Natural killer cell (primary cell): ENCODE measurements around the gene PALS2. TPM values are rescaled to one million over a fixed set of nuclear protein-coding genes. Genes with fewer than 3 reads are reported as not detected.

Experiments
- ATAC-seq, 3 donors: fragments of 150-1000 bp in 2 of 3; fragments of 200-7000 bp in 1 of 3; cut with Tn5 transposase; 1 replicate in 1 of 3; 2 replicates in 2 of 3; pipeline ENCODE4 v1.10.0; 2021; ENCODE audit warnings: mild to moderate bottlenecking in 2 of 3, moderate library complexity in 2 of 3
- DNase-seq, 2 donors: peaks; one replicate each; pipeline versions ENCODE4 v3.0.0 to v3.0.0-alpha.2; 2013 to 2021; ENCODE audit warnings: mixed read lengths in 1 of 2
- H3K27ac ChIP-seq: one replicate; pipeline ENCODE4 v1.5.1; 2013; ENCODE audit warnings: mild to moderate bottlenecking, low read length
- H3K27me3 ChIP-seq: one replicate; pipeline ENCODE4 v1.6.1; 2013; ENCODE audit warnings: low read length; ENCODE audit not compliant: control insufficient read depth, insufficient read depth
- H3K36me3 ChIP-seq: one replicate; pipeline ENCODE4 v1.6.1; 2013; ENCODE audit warnings: low read length; ENCODE audit not compliant: control insufficient read depth, insufficient read depth
- H3K4me1 ChIP-seq: one replicate; pipeline ENCODE4 v1.6.1; 2013; ENCODE audit warnings: low read length; ENCODE audit not compliant: control insufficient read depth, insufficient read depth
- H3K4me3 ChIP-seq: one replicate; pipeline ENCODE4 v1.5.1; 2013; ENCODE audit warnings: low read length
- H3K9me3 ChIP-seq: one replicate; pipeline ENCODE4 v1.6.1; 2013; ENCODE audit warnings: low read length; ENCODE audit not compliant: control insufficient read depth, insufficient read depth
- H3K27ac Mint-ChIP-seq, 2 donors: one replicate each; pipeline ENCODE4 v1.8.0; 2022; ENCODE audit warnings: mild to moderate bottlenecking in 2 of 2, mixed read lengths in 2 of 2, moderate library complexity in 1 of 2
- H3K27me3 Mint-ChIP-seq, 2 donors: one replicate each; pipeline ENCODE4 v1.8.0; 2022; ENCODE audit warnings: low read depth in 2 of 2, mixed read lengths in 2 of 2
- H3K36me3 Mint-ChIP-seq: one replicate; pipeline ENCODE4 v1.8.0; 2022; ENCODE audit warnings: mixed read lengths
- H3K4me1 Mint-ChIP-seq, 2 donors: one replicate each; pipeline ENCODE4 v1.8.0; 2022; ENCODE audit warnings: mixed read lengths in 2 of 2
- H3K4me3 Mint-ChIP-seq: one replicate; pipeline ENCODE4 v1.8.0; 2022; ENCODE audit warnings: mild to moderate bottlenecking, moderate library complexity, mixed read lengths
- H3K9me3 Mint-ChIP-seq, 2 donors: one replicate each; pipeline ENCODE4 v1.8.0; 2022; ENCODE audit warnings: mixed read lengths in 2 of 2
- WGBS: methylation state at CpG from one replicate; pipeline ENCODE4 v1.1.7; 2013; ENCODE audit warnings: missing lambda C conversion rate; ENCODE audit not compliant: insufficient coverage; 5-methylcytosine and 5-hydroxymethylcytosine counted together
- intact Hi-C: fragments of 100-400 bp; cut with micrococcal nuclease; formaldehyde crosslinking; loops from one replicate; pipeline ENCODE4 v1.14.2; 2022
- total RNA-seq, 4 donors: library from RNA; stranded (reverse); fragments of 120-200 nt in 1 of 4; gene quantifications; one replicate each; pipeline versions ENCODE4 v1.2.3 to v1.2.4, GENCODE V29; 2013 to 2022
- TF ChIP-seq, protein P1 (sequence below): fragments of 200-600 bp; IDR thresholded peaks from one replicate; pipeline ENCODE4 v1.8.0; 2022; ENCODE audit warnings: antibody characterized with exemption

Gene PALS2
- total RNA-seq, 3 donors from 2014 or later (not counting 1 experiment from before 2014, with no cell fraction given): 15.2 to 16.3 (median 15.4) TPM

GRCh38 chr7:24602860-24603456 lies 29.7 kb downstream of the PALS2 start:
- Mint-ChIP-seq H3K27ac (no peak overlapping the region), H3K36me3 (peaks cover 14% of the 10 kb centered on the region), H3K27me3 (peaks cover 0 to 17% of the 10 kb centered on the region in 2 donors), H3K9me3 (no peaks in the 10 kb centered on the region), H3K4me3 (no peak overlapping the region), H3K4me1 (peaks cover 5 to 8% of the 10 kb centered on the region in 2 donors)
- no peaks in the 10 kb centered on the region for H3K27me3 ChIP-seq
- intact Hi-C loops: no loop called here
- TF ChIP-seq, protein P1, sequence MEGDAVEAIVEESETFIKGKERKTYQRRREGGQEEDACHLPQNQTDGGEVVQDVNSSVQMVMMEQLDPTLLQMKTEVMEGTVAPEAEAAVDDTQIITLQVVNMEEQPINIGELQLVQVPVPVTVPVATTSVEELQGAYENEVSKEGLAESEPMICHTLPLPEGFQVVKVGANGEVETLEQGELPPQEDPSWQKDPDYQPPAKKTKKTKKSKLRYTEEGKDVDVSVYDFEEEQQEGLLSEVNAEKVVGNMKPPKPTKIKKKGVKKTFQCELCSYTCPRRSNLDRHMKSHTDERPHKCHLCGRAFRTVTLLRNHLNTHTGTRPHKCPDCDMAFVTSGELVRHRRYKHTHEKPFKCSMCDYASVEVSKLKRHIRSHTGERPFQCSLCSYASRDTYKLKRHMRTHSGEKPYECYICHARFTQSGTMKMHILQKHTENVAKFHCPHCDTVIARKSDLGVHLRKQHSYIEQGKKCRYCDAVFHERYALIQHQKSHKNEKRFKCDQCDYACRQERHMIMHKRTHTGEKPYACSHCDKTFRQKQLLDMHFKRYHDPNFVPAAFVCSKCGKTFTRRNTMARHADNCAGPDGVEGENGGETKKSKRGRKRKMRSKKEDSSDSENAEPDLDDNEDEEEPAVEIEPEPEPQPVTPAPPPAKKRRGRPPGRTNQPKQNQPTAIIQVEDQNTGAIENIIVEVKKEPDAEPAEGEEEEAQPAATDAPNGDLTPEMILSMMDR: no peak
- ATAC-seq (no peak), DNase-seq (no peak)
- no peak overlapping the region for H3K27ac ChIP-seq
- no peaks in the 10 kb centered on the region for H3K36me3 ChIP-seq
- H3K4me1 ChIP-seq: no peaks in the 10 kb centered on the region
- H3K4me3 ChIP-seq: no peak overlapping the region
- no peaks in the 10 kb centered on the region for H3K9me3 ChIP-seq

GRCh38 chr7:24604630-24605029 lies 31.4 kb downstream of the PALS2 start:
- DNase-seq (no peak), ATAC-seq (no peak)
- H3K4me1 ChIP-seq: no peaks in the 10 kb centered on the region
- intact Hi-C loops: no loop called here
- TF ChIP-seq, protein P1: no peak
- H3K27me3 ChIP-seq: no peaks in the 10 kb centered on the region
- H3K27ac ChIP-seq: no peak overlapping the region
- no peaks in the 10 kb centered on the region for H3K9me3 Mint-ChIP-seq
- H3K4me3 Mint-ChIP-seq: no peak overlapping the region
- no peaks in the 10 kb centered on the region for H3K9me3 ChIP-seq
- 80% methylated on average over 3 of the region's 3 CpGs for WGBS
- H3K36me3 Mint-ChIP-seq: peaks cover 14% of the 10 kb centered on the region
- no peak overlapping the region for H3K4me3 ChIP-seq
- H3K36me3 ChIP-seq: no peaks in the 10 kb centered on the region
- H3K27me3 Mint-ChIP-seq: peaks cover 0 to 17% of the 10 kb centered on the region in 2 donors
- H3K27ac Mint-ChIP-seq: no peak overlapping the region
- peaks cover 5 to 8% of the 10 kb centered on the region in 2 donors for H3K4me1 Mint-ChIP-seq

DNA sequence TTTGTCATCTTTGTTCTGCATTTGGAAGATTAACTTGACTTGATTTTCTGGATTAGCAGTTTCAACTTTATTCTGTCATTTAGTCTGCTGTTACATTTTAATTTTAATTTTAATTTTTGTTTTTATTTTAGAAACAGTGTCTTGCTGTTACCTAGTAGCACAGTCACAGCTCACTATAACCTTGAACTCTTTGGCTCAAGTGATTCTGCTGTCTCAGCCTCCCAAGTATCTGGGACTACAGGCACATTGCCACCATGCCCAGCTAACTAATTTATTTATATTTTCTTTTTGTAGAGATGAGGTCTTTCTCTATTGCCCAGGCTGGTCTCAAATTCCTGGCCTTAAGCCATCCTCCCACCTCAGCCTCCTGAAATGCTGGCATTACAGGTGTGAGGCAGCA lies 35.3 kb downstream of the PALS2 start:
- H3K4me1 Mint-ChIP-seq: no peaks in the 10 kb centered on the region
- Histone ChIP-seq H3K27ac (no peak overlapping the region), H3K36me3 (no peaks in the 10 kb centered on the region), H3K4me3 (no peak overlapping the region), H3K27me3 (no peaks in the 10 kb centered on the region), H3K4me1 (no peaks in the 10 kb centered on the region), H3K9me3 (no peaks in the 10 kb centered on the region)
- intact Hi-C loops: no loop called here
- ATAC-seq (no peak), DNase-seq (no peak)
- peaks cover 0 to under 1% of the 10 kb centered on the region in 2 donors for H3K27me3 Mint-ChIP-seq
- no peak overlapping the region for H3K27ac Mint-ChIP-seq
- no peaks in the 10 kb centered on the region for H3K9me3 Mint-ChIP-seq
- H3K4me3 Mint-ChIP-seq: no peak overlapping the region
- no peaks in the 10 kb centered on the region for H3K36me3 Mint-ChIP-seq
- TF ChIP-seq, protein P1: no peak

- Histone ChIP-seq H3K4me3 (no peak overlapping the region), H3K27me3 (no peaks in the 10 kb centered on the region), H3K27ac (no peak overlapping the region), H3K4me1 (no peaks in the 10 kb centered on the region), H3K9me3 (no peaks in the 10 kb centered on the region), H3K36me3 (no peaks in the 10 kb centered on the region)
- Mint-ChIP-seq H3K4me1 (no peaks in the 10 kb centered on the region), H3K9me3 (no peaks in the 10 kb centered on the region), H3K27ac (no peak overlapping the region), H3K27me3 (peaks cover 0 to 3% of the 10 kb centered on the region in 2 donors), H3K4me3 (no peak overlapping the region), H3K36me3 (no peaks in the 10 kb centered on the region)
- no peak for ATAC-seq
- WGBS: no CpG with 5 or more reads among the region's 2 CpGs
- TF ChIP-seq, protein P1: no peak
- intact Hi-C loops: no loop called here
- no peak for DNase-seq
Observed at GRCh38 chr7:24609059-24609458, 35.8 kb downstream of the PALS2 start.
